Suprapubic skin (tissue), 3 donors: ENCODE results near the gene CHD3.

Experiments
- CTCF ChIP-seq, 2 donors: fragments of 200-600 bp in 1 of 2; fragments of 450-650 bp in 1 of 2; sonication (generic) in 1 of 2; IDR thresholded peaks; one replicate each; pipeline ENCODE4 v1.5.1; 2016 to 2019; ENCODE audit warnings: antibody characterized with exemption in 2 of 2, mild to moderate bottlenecking in 1 of 2, moderate library complexity in 1 of 2
- POLR2AphosphoS5 ChIP-seq, 3 donors: sonication (generic); formaldehyde crosslinking; IDR thresholded peaks; one replicate each; pipeline ENCODE4 v1.6.1; 2017; ENCODE audit warnings: antibody characterized with exemption in 3 of 3

- TF ChIP-seq CTCF (IDR thresholded peaks at IDR 0.05): no peak
- TF ChIP-seq POLR2AphosphoS5 (IDR thresholded peaks at IDR 0.05): no peak
Observed at GRCh38 chr17:7955414-7956227, 67.0 kb downstream of the CHD3 start.
